Smooth muscle cell (in vitro differentiated cells): ENCODE results near the gene SERPINC1. TPM values are rescaled to one million over a fixed set of nuclear protein-coding genes. Genes with fewer than 3 reads are reported as not detected.
"Not testable (repeated sequence)": the region's sequence is repeated elsewhere in the genome, so short reads cannot be mapped to it uniquely, and the experiment has no call there.

ENCODE experiments used
- DNase-seq: peaks from one replicate; lab custom pipeline; 2025; ENCODE audit not compliant: unreplicated experiment; lab: John Stamatoyannopoulos, UW
- H2AFZ ChIP-seq: fragments of 200-600 bp; sonication (generic); 2 replicates; pipeline ENCODE4 v1.6.0; 2016; ENCODE audit warnings: antibody characterized with exemption, low read depth, mild to moderate bottlenecking
- H3F3A ChIP-seq: fragments of 200-600 bp; sonication (generic); 2 replicates; pipeline ENCODE4 v1.6.0; 2017; ENCODE audit warnings: antibody characterized with exemption, low read depth
- H3K27ac ChIP-seq: fragments of 200-600 bp; sonication (generic); 2 replicates; pipeline ENCODE4 v1.5.1; 2016; ENCODE audit warnings: low read depth, mild to moderate bottlenecking
- H3K27me3 ChIP-seq: fragments of 200-600 bp; sonication (generic); 2 replicates; pipeline ENCODE4 v1.6.1; 2016; ENCODE audit warnings: low read depth, mild to moderate bottlenecking
- H3K36me3 ChIP-seq: fragments of 200-600 bp; sonication (generic); 2 replicates; pipeline ENCODE4 v1.5.1; 2016; ENCODE audit warnings: low read depth
- H3K4me1 ChIP-seq: fragments of 200-600 bp; sonication (generic); 2 replicates; pipeline ENCODE4 v1.5.1; 2016; ENCODE audit warnings: low read depth
- H3K4me2 ChIP-seq: fragments of 200-600 bp; sonication (generic); 2 replicates; pipeline ENCODE4 v1.6.0; 2016; ENCODE audit warnings: mild to moderate bottlenecking
- H3K4me3 ChIP-seq: fragments of 200-600 bp; sonication (generic); 2 replicates; pipeline ENCODE4 v1.5.1; 2016; ENCODE audit warnings: mild to moderate bottlenecking
- H3K79me2 ChIP-seq: fragments of 200-600 bp; sonication (generic); 2 replicates; pipeline ENCODE4 v1.6.0; 2016; ENCODE audit warnings: low read depth, mild to moderate bottlenecking
- H3K9ac ChIP-seq: fragments of 200-600 bp; sonication (generic); 2 replicates; pipeline ENCODE4 v1.6.0; 2016; ENCODE audit warnings: low read depth
- H3K9me3 ChIP-seq: fragments of 200-600 bp; sonication (generic); replicated peaks from 2 replicates; pipeline ENCODE4 v1.5.1; 2016; ENCODE audit warnings: low read depth
- H4K20me1 ChIP-seq: fragments of 200-600 bp; sonication (generic); 2 replicates; pipeline ENCODE4 v1.6.0; 2016; ENCODE audit warnings: low read depth
- WGBS: methylation state at CpG from one replicate; pipeline ENCODE4 v1.1.7; 2016; ENCODE audit warnings: low lambda C conversion rate; 5-methylcytosine and 5-hydroxymethylcytosine counted together
- polyA plus RNA-seq: library from polyadenylated mRNA; unstranded; fragments of >200 nt; fragmentation: Nextera tagmentation; extraction: Ambion mirVana; gene quantifications from 2 replicates; pipeline ENCODE4 v1.2.1, GENCODE V29; 2016
- total RNA-seq: library from RNA; depleted of rRNA; stranded (reverse); fragments of >200 nt; gene quantifications from 2 replicates; pipeline ENCODE4 v1.2.3, GENCODE V29; 2014
- TF ChIP-seq, protein P1 (sequence below): fragments of 200-600 bp; sonication (generic); IDR thresholded peaks from 2 replicates; pipeline ENCODE4 v1.5.1; 2017; ENCODE audit warnings: borderline replicate concordance, mild to moderate bottlenecking, antibody characterized with exemption; ENCODE audit not compliant: insufficient read depth, poor library complexity, severe bottlenecking

Gene SERPINC1
- total and polyA plus RNA-seq, 2 experiments from 2014 or later = 0.49 to 0.56 TPM

DNA sequence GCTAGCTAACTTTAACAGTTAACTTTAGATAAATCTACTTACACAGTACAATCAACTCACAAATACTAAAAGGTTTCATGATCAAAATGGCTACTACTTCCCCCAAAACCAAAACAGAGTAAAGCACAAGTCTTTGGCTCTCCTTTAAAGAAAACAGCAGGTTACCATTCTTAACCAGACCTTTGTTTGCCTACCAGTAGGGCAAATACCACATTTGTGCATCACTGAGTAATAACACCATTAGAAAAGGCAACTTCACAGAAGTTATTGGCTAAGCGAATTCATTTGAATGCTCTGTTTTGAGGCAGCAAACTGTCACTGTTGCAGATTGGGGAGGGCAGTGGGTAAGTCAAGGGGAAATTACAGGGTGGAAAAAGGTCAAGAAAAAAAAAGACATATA is 17.3 kb upstream of the SERPINC1 start:
- TF ChIP-seq, protein P1, sequence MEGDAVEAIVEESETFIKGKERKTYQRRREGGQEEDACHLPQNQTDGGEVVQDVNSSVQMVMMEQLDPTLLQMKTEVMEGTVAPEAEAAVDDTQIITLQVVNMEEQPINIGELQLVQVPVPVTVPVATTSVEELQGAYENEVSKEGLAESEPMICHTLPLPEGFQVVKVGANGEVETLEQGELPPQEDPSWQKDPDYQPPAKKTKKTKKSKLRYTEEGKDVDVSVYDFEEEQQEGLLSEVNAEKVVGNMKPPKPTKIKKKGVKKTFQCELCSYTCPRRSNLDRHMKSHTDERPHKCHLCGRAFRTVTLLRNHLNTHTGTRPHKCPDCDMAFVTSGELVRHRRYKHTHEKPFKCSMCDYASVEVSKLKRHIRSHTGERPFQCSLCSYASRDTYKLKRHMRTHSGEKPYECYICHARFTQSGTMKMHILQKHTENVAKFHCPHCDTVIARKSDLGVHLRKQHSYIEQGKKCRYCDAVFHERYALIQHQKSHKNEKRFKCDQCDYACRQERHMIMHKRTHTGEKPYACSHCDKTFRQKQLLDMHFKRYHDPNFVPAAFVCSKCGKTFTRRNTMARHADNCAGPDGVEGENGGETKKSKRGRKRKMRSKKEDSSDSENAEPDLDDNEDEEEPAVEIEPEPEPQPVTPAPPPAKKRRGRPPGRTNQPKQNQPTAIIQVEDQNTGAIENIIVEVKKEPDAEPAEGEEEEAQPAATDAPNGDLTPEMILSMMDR = no peak
- Histone ChIP-seq H3K9me3 (no peaks in the 10 kb centered on the region), H3F3A (no peaks in the 10 kb centered on the region), H4K20me1 (no peaks in the 10 kb centered on the region), H3K4me3 (no peak overlapping the region), H2AFZ (no peak overlapping the region), H3K9ac (no peak overlapping the region), H3K79me2 (no peaks in the 10 kb centered on the region), H3K4me2 (no peak overlapping the region), H3K36me3 (peaks cover 23% of the 10 kb centered on the region), H3K27me3 (no peaks in the 10 kb centered on the region), H3K4me1 (no peaks in the 10 kb centered on the region), H3K27ac (no peak overlapping the region)
- DNase-seq = no peak
- WGBS = 88% methylated on average over 1 of the region's 1 CpG

DNA sequence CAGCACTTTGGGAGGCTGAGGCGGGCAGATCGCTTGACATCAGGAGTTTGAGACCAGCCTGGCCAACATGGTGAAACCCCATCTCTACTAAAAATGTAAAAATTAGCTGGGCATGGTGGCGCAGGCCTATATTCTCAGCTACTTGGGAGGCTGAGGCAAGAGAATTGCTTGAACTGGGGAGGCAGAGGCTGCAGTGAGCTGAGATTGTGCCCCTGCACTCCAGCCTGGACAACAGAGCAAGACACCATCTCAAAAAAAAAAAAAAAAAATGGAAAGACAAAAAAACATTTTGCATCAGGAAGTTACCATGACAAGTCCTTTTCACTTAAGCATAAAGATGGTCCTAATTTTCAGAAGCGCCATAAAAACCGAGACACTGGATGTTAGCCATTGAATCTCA is 13.4 kb upstream of the SERPINC1 start:
- H4K20me1 ChIP-seq, H3K4me1 ChIP-seq, H3K27me3 ChIP-seq, H3K27ac ChIP-seq, H3K9me3 ChIP-seq, H3F3A ChIP-seq, H2AFZ ChIP-seq, H3K36me3 ChIP-seq, DNase-seq, H3K4me3 ChIP-seq, H3K79me2 ChIP-seq, H3K9ac ChIP-seq, H3K4me2 ChIP-seq: not testable (repeated sequence)
- WGBS = 97% methylated on average over 5 of the region's 5 CpGs

DNA sequence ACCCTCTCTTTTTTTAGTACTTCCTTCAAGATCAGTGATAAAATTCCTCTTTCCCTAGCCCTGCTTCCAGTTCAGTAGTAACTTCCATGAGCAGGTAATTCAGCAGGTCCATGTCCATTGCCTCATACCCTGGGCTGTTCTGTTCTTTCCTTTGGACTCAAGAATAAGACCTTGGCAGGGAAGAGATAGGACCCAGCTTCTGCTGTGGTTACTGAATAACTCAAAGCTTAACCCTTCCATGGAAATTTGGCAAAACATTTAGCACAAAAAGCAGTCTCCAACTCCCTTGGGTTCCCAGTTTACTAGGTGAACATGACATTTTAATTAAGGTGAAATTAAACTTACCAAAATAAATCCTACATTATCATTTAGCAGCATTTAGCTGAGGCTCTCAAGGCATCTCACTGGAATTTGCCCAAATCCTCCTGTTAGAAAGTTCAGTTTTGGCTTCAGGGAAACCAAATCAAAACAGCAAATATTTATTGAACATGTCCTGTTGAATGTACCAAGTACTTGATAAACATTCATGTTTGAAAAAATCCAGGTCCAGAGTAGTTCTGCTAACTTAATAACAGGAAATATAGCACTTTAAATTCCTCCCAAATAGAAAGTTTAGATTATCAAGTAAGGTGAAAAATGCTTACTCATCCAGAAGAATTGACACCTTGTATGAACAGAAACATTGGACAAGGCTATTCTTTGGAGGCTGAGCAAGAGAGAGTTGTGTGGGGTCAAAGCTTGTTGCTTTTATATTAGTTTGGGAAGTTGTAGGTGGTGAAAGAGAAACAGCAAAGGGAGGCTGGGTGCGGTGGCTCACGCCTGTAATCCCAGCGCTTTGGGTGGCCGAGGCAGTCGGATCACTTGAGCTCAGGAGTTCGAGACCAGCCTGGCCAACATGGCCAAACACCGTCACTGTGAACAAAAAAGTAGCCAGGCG is 8.4 kb upstream of the SERPINC1 start:
- TF ChIP-seq, protein P1 = no peak
- H3F3A ChIP-seq = no peaks in the 10 kb centered on the region
- H4K20me1 ChIP-seq = no peaks in the 10 kb centered on the region
- H3K9ac ChIP-seq = no peak overlapping the region
- H3K4me3 ChIP-seq = no peak overlapping the region
- no peak overlapping the region for H3K27ac ChIP-seq
- no peaks in the 10 kb centered on the region for H3K36me3 ChIP-seq
- H3K4me2 ChIP-seq = no peak overlapping the region
- 94% methylated on average over 8 of the region's 8 CpGs for WGBS
- H3K27me3 ChIP-seq = no peaks in the 10 kb centered on the region
- H3K79me2 ChIP-seq = no peaks in the 10 kb centered on the region
- H2AFZ ChIP-seq = no peak overlapping the region
- H3K4me1 ChIP-seq = no peaks in the 10 kb centered on the region
- DNase-seq = no peak
- no peaks in the 10 kb centered on the region for H3K9me3 ChIP-seq

DNA sequence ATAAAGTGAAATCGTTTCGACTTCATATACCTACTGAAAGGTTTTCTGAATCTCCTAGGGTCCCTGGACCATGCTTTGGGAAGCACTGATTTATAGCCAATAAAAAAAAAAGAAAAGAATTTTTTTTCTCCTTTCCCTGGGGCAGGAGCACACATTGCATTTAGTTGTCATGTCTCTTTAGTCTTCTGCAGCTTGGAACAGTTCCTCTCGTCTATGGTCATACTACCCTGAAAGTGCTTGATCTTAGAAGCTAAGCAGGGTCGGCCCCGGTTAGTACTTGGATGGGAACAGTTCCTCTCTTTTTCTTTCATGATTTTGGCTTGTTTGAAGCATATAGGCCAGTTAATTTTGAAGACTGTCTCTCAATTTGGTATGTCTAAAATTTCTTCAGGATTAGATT is 3.7 kb upstream of the SERPINC1 start:
- no peak for DNase-seq
- H3F3A ChIP-seq = no peaks in the 10 kb centered on the region

More for the DNA sequence above, 3.7 kb upstream of the SERPINC1 start:
- no peak overlapping the region for H3K4me3 ChIP-seq
- no peaks in the 10 kb centered on the region for H4K20me1 ChIP-seq
- H2AFZ ChIP-seq = no peak overlapping the region
- H3K4me1 ChIP-seq = no peaks in the 10 kb centered on the region
- 91% methylated on average over 5 of the region's 5 CpGs for WGBS
- H3K27ac ChIP-seq = no peak overlapping the region
- H3K27me3 ChIP-seq = no peaks in the 10 kb centered on the region
- TF ChIP-seq, protein P1 = no peak
- no peaks in the 10 kb centered on the region for H3K9me3 ChIP-seq
- H3K9ac ChIP-seq = no peak overlapping the region
- no peak overlapping the region for H3K4me2 ChIP-seq
- no peaks in the 10 kb centered on the region for H3K79me2 ChIP-seq
- H3K36me3 ChIP-seq = no peaks in the 10 kb centered on the region
